ENCODE results near the gene BBIP1. TPM values are rescaled to one million over a fixed set of nuclear protein-coding genes. Genes with fewer than 3 reads are reported as not detected.

The BBIP1 gene
- total and polyA plus RNA-seq, 10 of the 15 experiments (the other 5 are each of a cell fraction or from before 2014, with no cell fraction given), result 13.8 to 40.8 (median 31.3) TPM

GRCh38 chr10:110919971-110920881, 1.2 kb upstream of the BBIP1 start (continued):
- TF ChIP-seq RELB (IDR thresholded peaks at IDR 0.05; ENCODE audit: low read depth) (peak; percentile 28; the same call in 1 of the 2 replicates), ATF7 (IDR thresholded peaks at IDR 0.05; ENCODE audit: low read depth) (no peak), ZNF24 (IDR thresholded peaks at IDR 0.05) (no peak), SUPT20H (IDR thresholded peaks at IDR 0.05; ENCODE audit: borderline replicate concordance, control insufficient read depth, low read depth, low read length) (no peak), ZBTB33 (IDR thresholded peaks at IDR 0.05) (no peak), CBFB (IDR thresholded peaks at IDR 0.05; ENCODE audit: low read depth) (no peak), RBBP5 (conservative IDR thresholded peaks at IDR 0.05) (no peak), RAD51 (IDR thresholded peaks at IDR 0.05) (no peak), MTA2 (IDR thresholded peaks at IDR 0.05; ENCODE audit: low read depth) (0 out of 2 replicates have a peak, but pooled peaks have one; percentile 28), IKZF2 (IDR thresholded peaks at IDR 0.05) (peak in 1 of 2 experiments; percentile 21; a peak in 2 of 4 replicates), ZNF592 (IDR thresholded peaks at IDR 0.05) (no peak), ZNF217 (IDR thresholded peaks at IDR 0.05) (no peak), RCOR1 (conservative IDR thresholded peaks at IDR 0.05; ENCODE audit: low read depth, low read length) (0 out of 2 replicates have a peak, but pooled peaks have one; percentile 23), IRF4 (IDR thresholded peaks at IDR 0.05; ENCODE audit: low read depth, low read length) (no peak), RB1 (IDR thresholded peaks at IDR 0.05; ENCODE audit: borderline replicate concordance) (no peak), HSF1 (IDR thresholded peaks at IDR 0.05; ENCODE audit: low read depth, low read length) (no peak), SPI1 (IDR thresholded peaks at IDR 0.05; ENCODE audit: borderline replicate concordance, insufficient read depth, low read depth, low read length) (peak; percentile 65; the same call in 1 of the 2 replicates), EP300 (IDR thresholded peaks at IDR 0.05; ENCODE audit: borderline replicate concordance in 1 of 2, control insufficient read depth in 1 of 2, low read depth in 2 of 2, low read length in 2 of 2) (no peak), YY1 (IDR thresholded peaks at IDR 0.05; ENCODE audit: low read depth, low read length) (no peak)

All from GM12878 (cell line).